ENCODE measurements around the gene VSIG4.
"Not testable (repeated sequence)": the region's sequence is repeated elsewhere in the genome, so short reads cannot be mapped to it uniquely, and the experiment has no call there.

Gene VSIG4

GRCh38 chrX:65976161-65976560 is 63.7 kb downstream of the VSIG4 start:
- no peak for DNase-seq

- DNase-seq, result not testable (repeated sequence)
Measured at GRCh38 chrX:65975161-65975751, 64.6 kb downstream of the VSIG4 start.
